Sigmoid colon (tissue), 3 donors: ENCODE data around the gene LGALS1.

Experiments used
- POLR2A ChIP-seq, 2 donors: fragments of 450-650 bp; IDR thresholded peaks; one replicate each; pipeline ENCODE4 v1.6.1; 2016; ENCODE audit warnings: antibody characterized with exemption in 2 of 2, mild to moderate bottlenecking in 2 of 2, moderate library complexity in 2 of 2
- TF ChIP-seq, protein P1 (sequence below), 4 experiments: fragments of 450-650 bp in 3 of 4; fragments of 200-600 bp in 1 of 4; IDR thresholded peaks; one replicate each; pipeline ENCODE4 v1.5.1; 2016 to 2019; ENCODE audit warnings: antibody characterized with exemption in 4 of 4, mild to moderate bottlenecking in 3 of 4, moderate library complexity in 2 of 4

GRCh38 chr22:37679670-37680069, 4.2 kb downstream of the LGALS1 start:
- TF ChIP-seq, protein P1, sequence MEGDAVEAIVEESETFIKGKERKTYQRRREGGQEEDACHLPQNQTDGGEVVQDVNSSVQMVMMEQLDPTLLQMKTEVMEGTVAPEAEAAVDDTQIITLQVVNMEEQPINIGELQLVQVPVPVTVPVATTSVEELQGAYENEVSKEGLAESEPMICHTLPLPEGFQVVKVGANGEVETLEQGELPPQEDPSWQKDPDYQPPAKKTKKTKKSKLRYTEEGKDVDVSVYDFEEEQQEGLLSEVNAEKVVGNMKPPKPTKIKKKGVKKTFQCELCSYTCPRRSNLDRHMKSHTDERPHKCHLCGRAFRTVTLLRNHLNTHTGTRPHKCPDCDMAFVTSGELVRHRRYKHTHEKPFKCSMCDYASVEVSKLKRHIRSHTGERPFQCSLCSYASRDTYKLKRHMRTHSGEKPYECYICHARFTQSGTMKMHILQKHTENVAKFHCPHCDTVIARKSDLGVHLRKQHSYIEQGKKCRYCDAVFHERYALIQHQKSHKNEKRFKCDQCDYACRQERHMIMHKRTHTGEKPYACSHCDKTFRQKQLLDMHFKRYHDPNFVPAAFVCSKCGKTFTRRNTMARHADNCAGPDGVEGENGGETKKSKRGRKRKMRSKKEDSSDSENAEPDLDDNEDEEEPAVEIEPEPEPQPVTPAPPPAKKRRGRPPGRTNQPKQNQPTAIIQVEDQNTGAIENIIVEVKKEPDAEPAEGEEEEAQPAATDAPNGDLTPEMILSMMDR (IDR thresholded peaks at IDR 0.05) = no peak
- no peak for TF ChIP-seq POLR2A (IDR thresholded peaks at IDR 0.05)
